GM21360 (cell line): ENCODE data around the gene CAPN5.

Experiments used
- ATAC-seq: cut with Tn5 transposase; IDR thresholded peaks from one replicate; pipeline ENCODE4 v1.9.1; 2021; ENCODE audit warnings: mild to moderate bottlenecking, moderate library complexity; ENCODE audit not compliant: unreplicated experiment

Gene CAPN5

DNA sequence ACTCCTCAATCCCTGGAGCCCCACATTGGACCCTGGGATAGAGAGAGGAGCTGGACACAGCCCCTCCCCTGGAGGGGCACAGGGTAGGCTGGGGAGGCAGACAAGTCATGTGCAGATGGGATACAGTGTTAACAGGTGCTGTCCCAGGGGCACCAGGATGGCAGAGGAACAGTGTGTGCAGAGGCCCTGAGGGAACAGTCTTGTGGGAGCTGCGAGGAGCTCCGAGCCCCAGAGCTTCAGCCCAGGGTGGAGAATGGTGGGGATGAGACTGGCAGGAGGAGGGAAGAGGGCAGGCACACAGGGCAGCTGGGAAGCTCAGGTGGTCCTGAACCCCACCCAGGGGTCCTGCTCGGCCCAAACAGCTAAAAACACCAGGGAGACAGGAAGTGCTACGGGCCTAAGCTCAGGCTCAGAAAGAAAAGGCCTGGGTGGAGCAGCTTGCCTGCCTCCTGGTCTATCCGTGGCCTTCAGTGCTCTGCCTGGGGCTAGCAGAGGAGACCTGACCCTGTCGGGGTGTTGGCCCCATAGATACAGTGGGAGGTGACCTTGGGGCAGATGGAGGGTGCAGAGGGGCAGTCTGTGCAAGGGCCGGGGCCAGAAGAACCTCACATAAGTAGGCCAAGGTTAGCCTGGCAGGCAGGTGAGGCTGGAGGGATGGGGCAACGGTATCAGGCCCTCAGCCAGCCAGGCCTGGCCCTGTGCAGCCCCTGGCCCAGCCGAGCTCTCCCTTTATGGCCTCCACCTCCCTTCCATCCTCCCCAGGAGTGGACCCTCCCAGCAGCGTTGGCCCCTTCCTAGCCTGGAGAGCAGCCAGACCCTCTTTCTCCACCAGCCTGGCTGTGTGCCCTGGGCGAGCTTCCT is 15.4 kb downstream of the CAPN5 start:
- ATAC-seq: no peak

DNA sequence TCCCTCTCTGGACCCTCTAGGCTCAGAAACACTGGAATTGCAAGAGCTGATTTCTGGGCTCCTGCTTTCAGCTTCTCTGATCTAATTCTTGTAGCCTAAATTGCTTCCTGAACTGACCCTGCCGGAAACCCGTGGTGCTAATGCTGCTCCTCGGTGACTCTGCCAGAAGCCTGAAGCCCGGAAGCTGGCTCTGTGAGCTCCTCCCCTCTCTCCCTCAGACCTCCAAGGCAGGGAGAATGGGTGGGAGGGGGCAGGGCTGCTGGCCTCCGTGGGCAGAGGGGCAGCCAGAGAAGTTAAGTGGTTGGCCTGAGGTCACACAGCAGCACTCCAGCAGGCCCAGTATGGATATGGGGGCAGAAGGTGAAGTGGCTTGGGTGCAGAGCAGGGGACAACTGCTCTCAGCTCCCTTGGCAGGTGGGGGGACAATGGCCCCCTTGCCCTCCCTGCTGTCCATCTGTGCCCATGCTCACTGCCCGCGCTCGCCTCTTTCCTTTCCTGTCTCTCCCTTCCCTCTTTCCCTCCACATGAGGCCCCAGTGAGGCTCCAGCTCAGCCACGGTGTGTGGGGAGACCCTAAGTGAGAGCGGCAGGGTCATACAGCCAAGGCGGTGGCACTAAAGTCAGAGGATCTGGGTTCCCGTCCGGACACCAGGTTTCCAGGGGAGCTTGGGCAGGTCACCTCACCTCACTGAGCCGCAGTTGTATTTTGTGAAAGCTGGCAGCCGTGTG is 16.2 kb downstream of the CAPN5 start:
- ATAC-seq: no peak

DNA sequence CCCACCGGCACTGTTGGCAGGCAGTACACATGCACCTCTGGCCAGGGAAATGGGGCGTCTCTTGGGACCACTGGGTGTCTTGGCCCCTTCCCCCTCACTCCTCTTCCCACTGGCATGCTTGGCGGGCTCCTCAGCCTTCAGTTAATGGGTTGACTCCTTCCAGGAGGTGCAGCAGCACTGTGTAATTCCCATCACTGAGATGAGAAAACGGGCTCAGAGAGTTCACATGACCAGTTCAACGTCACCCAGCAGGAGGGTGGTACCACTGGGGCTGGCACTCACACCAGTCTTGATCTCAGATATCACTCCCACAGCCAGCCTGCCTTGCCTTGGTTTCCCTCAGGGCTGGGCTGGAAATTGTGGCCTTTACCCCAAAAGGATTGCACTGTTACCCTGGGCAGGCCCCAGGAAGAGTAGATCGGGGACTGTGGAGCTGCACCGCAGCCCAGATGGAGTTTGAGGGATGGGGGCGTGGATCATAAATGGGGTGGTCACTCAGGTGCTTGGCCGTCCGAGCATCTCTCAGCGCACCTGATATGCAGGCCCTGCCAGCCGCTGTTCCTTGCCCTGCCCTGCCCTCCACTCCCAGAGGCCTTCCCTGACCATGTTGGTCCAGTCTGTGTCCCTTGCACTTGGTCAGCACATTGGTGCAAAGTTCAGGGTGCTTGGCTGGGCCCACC is 16.9 kb downstream of the CAPN5 start:
- no peak for ATAC-seq

DNA sequence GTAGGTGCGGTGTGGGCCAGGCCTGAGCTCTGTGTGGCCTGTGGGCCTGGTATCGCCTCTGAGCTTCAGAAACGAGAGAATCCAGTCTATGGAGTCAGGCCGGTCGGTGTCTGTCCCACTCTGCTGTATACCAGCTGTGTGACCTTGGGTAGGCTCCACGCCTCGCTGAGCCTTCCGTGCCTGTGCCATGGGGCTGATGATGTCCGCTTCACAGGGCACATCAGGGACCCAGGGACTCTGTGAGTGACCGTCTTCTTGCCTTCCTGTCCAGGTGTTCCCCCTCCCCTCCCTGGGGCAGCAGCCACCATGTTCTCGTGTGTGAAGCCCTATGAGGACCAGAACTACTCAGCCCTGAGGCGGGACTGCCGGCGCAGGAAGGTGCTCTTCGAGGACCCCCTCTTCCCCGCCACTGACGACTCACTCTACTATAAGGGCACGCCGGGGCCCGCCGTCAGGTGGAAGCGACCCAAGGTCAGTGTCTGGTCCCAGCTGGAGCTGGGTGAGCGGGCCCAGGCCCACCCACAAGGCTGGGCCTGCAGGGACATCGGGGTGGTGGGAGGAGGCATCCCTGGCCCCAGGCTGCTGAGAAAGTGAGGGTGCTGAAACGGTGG is 17.9 kb downstream of the CAPN5 start:
- ATAC-seq: no peak

DNA sequence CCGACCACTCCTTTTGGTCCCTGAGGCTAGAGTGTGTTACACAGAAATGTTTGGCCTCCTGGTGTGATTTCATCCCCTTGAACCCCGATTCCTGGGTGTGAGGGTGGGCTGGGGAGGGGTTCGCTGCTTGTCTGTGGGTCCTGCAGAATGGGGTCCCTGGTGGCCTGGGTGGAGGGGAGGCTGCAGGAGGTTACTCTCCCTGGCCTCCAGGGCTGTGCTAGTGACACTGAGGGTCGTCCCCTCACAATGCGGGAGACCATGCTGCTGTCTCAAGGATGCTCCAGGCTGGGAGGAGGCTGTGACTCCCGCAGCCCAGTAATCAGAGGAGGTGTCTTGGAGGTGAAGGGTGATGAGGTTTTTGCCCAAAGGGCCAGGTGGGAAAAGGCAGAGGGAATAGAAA is 18.9 kb downstream of the CAPN5 start:
- no peak for ATAC-seq

DNA sequence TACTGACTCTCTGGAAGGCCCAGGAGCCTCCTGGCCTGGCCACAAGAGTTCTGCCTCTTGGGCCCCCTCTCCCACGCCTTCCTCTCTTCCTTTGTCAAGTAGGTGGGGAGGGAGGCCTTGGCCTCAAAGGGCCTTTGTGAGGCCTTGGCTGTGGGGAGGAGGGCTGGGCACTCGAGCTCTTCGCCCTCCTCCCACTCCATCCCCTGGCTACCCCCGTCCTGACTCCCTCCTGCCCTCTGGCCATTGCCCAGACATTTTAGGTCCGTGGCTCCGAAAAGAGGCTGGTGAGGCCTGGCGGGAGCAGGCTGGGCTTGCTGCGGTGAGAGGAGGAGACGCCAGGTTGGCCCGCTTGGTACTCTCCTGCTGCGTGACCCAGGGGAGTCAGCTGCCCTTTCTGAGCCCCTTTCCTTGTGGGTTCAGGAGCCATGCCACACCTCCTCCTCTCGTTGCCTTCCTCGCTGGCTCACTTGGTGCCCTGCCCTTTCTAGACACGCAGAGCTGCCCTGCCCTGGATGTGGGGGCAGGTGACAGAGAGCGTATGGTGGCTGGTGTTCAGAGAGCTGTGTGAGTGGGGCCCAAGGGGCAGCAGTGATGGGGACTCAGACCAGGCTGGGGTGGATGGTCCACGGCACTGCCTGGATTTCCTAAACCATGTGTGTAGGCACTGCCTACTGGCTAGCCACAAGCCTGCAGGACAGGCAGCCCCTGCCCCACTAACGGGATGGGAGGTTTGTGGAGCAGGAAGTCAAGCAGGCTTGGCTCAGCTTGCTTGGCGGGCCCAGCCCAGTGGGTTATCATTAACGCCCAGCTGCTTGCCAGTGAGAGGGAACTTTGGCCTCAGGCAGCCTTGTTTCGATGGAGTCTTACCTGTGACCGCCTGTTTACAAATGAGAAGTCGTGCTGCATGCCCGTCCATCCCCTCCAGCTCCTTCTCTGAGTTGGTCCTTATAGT is 20.0 kb downstream of the CAPN5 start:
- ATAC-seq: no peak

DNA sequence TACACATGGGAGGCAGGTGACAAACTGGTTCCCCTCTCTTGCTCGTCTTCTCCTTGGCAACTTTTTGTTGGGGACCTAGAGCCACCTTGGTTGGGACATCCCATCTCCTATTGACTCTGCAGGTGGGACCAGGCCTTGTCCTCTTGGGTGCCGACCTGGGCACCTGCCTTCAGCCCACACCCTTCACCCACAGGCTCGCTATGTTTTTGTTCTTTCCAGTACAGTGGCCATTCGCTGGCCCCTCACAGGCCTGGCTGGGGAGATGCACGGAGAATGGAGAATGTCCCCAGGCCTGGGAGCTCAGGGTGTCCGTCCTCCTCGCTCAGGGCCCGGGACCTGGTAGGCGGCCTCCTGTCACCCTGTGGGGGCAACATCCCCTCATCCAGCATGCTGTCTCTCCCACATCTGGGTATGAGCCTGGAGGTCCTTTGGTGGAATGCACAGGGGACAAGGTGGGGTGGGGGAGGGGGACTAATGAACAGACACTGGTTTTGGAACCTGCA is 21.0 kb downstream of the CAPN5 start:
- no peak for ATAC-seq

DNA sequence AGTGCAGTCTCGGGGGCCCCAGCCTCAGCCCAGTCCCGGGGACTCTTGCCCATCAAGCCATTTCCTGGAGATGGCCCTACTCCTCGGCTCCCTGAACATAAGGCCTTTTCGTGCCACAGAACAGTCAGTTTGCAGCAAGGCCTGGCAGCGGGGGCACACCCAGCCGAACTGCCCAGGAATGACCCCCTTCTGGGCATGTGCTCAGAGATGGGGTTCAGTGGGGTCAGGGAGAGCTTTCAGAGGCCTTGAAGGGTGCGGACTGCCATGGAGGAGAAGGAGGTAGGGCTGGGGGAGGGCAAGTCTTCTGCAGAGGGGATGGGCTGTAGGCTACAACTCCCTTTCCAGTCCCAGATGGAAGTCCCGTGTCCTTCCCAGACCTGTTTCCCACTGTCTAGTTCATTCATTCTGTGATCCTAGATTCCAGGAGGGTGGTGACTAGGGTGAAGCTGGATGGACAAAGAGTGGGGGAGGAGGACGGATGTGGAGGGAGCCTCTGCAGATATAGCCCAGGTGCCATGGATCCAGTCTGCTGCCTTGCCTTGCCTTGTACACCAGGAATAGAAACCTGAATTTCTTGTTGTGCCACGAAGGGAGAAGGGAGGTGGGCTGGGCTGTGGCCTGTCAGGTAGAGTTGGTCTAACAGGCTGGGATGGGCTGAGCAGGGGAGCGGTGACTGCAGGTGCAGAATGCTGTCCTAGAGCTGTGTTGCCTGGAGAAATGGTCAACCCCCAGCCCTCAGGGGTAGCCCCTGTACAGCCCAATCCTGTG is 21.6 kb downstream of the CAPN5 start:
- ATAC-seq: no peak

DNA sequence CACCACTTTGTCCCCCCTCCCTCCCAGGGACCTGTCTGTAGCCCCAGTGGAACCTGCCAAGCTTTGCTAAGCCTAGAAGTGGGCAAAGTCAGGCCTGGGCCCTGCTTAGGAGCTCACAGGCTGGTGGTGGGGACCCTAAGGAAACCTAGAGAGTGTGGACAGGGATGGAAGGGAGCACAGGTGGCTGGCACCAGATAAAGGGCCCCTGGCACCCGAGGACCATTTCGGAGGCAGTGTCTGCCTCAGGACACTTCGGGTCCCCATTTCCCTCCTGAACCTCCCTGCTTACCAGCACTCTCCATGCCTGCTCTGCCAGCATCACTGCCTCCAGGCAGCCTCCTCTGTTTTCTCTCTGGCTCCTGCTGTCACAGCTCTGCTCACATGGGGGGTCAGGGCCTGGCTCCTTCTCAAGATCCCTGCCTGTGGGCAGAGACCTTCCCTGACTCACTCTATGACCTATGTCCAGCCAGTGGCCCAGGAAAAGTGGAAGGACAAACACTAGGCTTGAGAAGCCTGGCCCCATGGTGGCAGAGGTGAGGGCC is 22.3 kb downstream of the CAPN5 start:
- no peak for ATAC-seq

DNA sequence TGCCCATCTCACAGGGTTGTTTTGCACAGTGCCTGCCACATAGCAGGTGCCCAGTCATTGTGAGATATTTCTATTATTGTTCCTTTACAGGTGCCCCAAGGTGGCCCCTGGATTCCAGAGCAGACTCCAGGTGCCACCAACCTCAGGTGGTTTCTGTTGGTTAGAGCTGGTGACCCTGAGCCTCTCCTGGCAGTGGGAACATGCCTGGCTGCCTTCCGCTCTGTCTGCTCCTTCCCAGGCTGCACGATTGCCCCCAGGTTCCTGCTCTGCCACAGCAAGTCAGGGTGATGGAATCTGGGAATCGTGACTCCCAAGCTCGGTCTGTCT is 23.2 kb downstream of the CAPN5 start:
- no peak for ATAC-seq

DNA sequence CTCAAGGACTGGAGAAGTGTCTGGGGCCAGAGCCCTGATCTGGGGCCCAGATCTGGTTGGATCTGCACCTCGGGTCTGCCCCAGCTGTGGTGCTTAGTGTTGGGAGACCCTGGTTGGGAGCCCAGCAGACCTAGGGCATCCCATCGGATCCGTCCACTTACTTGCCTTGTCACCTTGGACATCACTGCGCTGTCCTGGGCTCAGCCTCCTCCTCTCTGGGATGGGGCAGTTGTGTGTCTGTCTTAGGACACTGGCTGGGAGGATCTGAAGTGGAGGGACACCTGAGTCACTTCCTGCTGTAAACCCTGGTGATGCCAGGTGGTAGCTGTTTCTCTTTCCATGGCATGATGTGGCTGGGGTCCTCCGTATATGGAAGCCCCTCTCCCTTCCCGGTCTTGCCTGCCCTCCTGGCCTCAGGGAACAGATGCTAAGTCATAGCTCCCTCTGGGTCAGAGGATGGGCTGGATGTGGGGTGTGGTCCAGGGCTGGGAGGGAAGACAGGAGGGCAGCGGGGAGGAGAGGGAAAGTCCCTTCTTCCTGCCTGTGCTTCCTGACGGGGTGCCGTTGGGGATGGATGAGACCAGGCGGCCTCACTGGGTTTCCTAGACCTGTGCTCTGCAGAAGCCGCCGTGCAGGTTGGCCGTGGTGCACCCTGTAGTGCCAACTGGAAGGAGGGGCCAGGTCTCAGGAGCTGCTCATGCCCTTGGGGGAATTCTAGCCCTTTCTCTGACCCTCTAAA is 23.8 kb downstream of the CAPN5 start:
- no peak for ATAC-seq

DNA sequence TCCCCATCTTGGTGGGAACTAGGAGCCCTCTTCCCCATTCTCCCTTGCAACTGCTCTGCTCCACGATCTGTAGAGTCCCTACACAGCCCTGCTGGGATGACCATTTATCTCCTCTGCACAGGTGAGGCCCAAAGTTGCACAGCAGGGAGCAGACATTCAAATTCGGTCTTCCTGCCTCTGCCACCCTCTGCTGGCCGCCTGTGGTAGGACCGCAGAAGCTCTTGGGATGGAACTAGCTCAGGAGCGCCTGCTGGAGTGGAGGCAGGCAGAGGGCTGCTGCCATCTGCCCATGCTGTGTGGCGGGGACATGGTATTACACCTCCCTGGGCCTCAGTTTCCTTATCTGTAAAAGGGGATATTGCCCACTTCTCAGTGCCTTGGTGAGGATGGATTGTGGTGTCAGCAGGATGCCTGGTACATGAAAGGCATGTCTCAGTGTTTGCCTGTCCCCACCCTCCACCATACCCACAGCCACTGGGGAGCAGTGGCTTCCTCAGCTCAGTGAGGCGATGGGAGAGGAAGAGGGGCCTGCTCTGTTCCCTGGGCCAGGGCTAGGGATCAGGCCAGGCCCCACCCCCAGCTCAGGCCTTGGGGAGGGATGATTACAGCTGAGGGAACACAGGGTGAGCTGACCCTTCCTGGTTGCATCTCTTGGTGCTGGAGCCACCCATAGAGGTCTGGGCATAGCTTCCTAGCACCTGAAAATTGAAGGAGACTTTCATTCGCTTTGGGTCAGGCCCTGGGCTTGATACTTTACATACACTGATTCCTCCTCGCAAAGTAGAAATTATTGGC is 24.6 kb downstream of the CAPN5 start:
- peak; percentile 88 for ATAC-seq

DNA sequence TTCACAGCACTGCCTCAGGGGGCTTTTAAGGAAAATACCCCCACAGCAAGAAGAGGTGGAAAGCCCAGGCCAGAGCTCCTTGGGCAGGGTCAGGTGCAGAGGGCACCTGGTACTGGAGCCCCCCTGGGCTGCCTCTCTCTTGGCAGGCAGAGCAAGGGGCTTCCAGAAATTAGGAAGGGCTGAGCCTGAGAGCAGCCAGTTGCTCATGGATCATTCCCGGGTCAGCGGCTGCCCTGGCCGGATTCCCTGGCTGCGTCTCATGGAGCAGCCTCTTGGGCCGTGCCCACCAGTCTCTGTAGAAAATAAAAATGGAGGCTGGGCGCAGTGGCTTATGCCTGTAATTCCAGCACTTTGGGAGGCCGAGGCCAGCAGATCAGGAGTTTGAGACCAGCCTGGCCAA is 25.6 kb downstream of the CAPN5 start:
- ATAC-seq: no peak

DNA sequence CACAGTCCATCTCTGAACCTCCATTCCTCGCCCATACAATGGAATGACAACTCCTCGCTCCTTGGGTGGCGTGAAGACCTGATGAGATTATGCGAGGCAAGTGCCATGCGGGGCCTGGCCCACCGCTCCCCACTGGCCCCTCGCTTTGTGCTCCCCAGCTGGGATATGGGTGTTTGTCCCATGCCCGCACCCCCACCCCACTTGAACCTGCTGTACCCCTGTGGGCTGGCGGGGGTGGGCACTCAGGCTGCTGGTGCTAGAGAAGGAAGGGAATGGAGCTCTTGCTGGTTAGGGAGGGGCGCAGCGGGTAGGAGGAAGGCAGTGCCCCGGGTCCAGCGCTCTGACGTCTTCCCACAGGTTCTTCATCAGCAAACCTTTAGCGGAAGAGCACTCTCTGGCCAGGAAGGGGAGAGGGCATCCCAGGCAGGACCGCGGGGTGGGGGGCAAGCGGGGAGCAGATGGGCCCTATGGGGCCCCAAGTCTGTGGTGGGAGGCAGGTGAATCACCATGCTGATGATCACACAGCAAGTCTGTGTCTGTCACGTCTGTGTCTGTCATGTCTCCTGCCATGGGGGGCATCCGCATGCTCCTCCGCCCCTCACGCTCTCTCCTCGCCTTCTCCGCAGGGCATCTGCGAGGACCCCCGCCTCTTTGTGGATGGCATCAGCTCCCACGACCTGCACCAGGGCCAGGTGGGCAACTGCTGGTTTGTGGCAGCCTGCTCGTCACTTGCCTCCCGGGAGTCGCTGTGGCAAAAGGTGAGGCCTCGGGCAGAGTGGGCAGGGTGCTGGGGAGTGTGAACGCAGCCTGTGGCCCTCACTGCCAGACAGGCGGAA is 26.5 kb downstream of the CAPN5 start:
- ATAC-seq: no peak

DNA sequence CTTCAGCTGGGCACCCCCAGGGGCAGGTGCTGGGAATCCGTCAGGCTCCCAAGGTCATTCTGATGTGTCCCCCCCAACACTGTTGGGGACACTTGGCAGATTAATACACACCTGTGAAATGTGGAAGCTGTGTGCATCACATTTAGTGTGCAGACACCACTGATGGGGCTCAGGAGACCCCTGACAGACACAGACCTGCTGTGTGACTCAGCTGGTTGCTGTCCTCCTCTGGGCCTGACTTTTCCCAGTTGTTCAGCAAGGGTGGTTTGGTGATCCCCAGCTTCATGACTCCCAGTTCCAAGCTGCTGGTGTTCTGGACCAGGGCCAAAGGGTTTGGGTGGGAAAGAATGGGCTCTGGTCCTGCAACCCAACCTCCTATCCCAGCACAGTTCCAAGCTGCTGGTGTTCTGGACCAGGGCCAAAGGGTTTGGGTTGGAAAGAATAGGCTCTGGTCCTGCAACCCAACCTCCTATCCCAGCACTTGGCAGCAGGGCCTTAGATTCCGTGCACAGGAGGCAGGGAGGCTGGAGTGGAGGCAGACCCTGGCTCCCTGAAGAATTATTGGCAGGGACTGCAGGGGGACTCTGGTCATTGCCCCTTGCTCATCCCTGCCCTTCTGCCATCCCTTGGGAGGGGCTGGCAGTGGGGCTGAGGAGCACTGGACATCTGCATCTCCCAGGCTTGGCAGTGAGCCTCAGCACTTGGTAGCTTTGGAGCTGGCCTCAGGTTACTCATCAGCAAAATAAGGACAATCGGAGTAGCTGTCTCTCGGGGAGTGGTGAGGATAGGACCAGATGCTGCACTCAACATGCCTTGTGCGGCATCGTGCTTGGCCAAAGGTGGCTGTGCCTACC is 27.4 kb downstream of the CAPN5 start:
- ATAC-seq: no peak

DNA sequence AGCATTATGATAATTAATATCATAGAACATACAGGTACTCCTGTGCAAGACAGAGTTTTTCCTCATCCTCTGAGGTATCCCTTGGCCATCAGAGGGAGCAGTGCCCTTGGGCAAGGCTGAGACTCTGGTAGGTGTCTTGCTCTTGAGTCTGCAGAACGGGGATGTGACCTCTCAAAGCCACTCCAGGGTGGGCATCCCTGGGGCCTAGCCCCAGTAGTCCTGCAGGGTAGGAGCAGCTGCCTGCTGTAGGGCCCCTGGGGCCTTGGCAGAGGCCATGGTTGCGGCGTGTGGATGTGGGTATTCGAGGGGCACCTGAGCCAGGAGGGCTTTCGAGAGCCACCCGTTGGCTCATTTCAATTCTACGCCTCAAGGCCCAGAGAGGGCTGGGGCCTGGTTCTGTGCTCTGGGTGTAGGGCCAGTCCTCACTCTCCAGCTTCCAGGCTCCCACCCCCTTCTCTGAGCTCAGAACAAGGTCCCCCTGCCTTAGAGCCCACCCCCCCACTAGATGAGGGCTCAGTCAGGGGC is 28.1 kb downstream of the CAPN5 start:
- ATAC-seq: no peak
